ENCODE results near the gene VAPA. TPM values are rescaled to one million over a fixed set of nuclear protein-coding genes. Genes with fewer than 3 reads are reported as not detected.
"Not testable (repeated sequence)": the region's sequence is repeated elsewhere in the genome, so short reads cannot be mapped to it uniquely, and the experiment has no call there.

The VAPA gene
- total RNA-seq, 4 donors from 2014 or later: 182 to 244 (median 212) TPM

DNA sequence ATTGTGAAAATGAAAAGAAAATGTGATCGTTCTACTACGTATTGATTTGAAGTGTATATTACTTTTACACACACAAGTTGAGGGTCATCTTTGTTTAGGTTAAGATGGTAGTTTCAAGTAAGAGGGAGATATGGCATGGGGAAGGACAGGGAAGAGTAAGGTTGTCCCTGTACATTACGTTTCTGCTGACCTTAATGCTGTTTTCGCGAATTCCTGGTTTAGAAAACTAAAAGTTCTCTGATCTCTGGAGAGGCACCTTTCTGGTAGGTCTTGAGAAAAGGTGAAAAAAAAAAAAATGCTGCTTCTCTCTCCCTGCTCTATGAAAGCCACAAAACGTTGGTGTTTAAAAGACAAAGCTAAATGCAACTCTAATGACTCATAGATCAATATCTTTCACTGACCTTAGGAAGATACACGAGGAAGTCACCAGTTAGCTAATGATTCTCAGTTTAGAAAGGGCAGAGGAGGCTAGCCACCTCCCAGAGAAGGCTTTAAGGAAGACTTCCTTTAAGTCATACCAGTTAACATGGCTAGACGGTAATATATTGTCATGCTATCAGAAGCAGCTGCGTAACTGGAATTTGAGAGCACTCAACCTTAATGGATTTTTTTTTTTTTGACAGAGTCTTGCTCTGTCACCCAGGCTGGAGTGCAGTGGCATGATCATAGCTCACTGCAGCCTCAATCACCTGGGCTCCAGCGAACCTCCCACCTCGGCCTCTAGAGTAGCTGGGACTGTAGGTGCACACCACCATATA lies 14.8 kb upstream of the VAPA start:
- no peak for DNase-seq (ENCODE audit: low spot score in 2 of 2)
- H3K4me1 ChIP-seq: no peaks in the 10 kb centered on the region
- no peaks in the 10 kb centered on the region for H3K27me3 ChIP-seq
- 78% methylated on average over 11 of the region's 11 CpGs for WGBS
- no peak overlapping the region for H3K4me3 ChIP-seq
- no peaks in the 10 kb centered on the region for H3K36me3 ChIP-seq
- H3K27ac ChIP-seq: no peak overlapping the region
- H3K9me3 ChIP-seq: no peaks in the 10 kb centered on the region
- TF ChIP-seq, protein P1, sequence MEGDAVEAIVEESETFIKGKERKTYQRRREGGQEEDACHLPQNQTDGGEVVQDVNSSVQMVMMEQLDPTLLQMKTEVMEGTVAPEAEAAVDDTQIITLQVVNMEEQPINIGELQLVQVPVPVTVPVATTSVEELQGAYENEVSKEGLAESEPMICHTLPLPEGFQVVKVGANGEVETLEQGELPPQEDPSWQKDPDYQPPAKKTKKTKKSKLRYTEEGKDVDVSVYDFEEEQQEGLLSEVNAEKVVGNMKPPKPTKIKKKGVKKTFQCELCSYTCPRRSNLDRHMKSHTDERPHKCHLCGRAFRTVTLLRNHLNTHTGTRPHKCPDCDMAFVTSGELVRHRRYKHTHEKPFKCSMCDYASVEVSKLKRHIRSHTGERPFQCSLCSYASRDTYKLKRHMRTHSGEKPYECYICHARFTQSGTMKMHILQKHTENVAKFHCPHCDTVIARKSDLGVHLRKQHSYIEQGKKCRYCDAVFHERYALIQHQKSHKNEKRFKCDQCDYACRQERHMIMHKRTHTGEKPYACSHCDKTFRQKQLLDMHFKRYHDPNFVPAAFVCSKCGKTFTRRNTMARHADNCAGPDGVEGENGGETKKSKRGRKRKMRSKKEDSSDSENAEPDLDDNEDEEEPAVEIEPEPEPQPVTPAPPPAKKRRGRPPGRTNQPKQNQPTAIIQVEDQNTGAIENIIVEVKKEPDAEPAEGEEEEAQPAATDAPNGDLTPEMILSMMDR (IDR thresholded peaks at IDR 0.05): no peak
- no peak for TF ChIP-seq POLR2A (IDR thresholded peaks at IDR 0.05)
- TF ChIP-seq POLR2AphosphoS5 (IDR thresholded peaks at IDR 0.05): no peak
- TF ChIP-seq EP300 (IDR thresholded peaks at IDR 0.05): no peak

GRCh38 chr18:9899550-9899930 lies 14.3 kb upstream of the VAPA start:
- not testable (repeated sequence) for H3K27me3 ChIP-seq; DNase-seq (ENCODE audit: low spot score in 2 of 2); H3K9me3 ChIP-seq; H3K36me3 ChIP-seq; H3K4me3 ChIP-seq; H3K27ac ChIP-seq; H3K4me1 ChIP-seq
- WGBS: 92% methylated on average over 1 of the region's 1 CpG

DNA sequence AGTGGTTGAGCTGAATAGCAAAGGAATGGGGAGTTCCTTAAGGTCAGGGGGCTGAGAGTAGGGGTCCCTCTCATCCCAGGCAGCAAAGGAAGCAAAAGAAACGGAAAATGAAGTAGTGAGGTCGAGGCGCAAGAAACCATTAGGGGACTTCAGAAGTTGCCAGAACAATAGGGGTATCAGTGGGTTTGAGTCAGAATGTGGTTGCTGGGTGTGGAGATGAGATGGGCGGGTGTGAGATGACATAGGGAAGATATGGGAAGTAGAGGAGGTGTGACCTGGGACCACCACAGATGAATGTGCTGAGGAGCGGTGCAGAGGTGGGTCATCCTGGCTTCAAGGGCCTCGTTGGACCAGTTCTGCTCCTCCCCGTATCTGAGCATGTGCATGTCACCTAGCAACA lies 13.1 kb upstream of the VAPA start:
- TF ChIP-seq POLR2AphosphoS5 (IDR thresholded peaks at IDR 0.05) (no peak), POLR2A (IDR thresholded peaks at IDR 0.05) (no peak), EP300 (IDR thresholded peaks at IDR 0.05) (no peak)
- TF ChIP-seq, protein P1 (IDR thresholded peaks at IDR 0.05): no peak
- H3K36me3 ChIP-seq: no peaks in the 10 kb centered on the region
- H3K27me3 ChIP-seq: no peaks in the 10 kb centered on the region
- H3K9me3 ChIP-seq: no peaks in the 10 kb centered on the region
- no peak overlapping the region for H3K27ac ChIP-seq
- H3K4me3 ChIP-seq: no peak overlapping the region
- DNase-seq (ENCODE audit: low spot score in 2 of 2): no peak
- H3K4me1 ChIP-seq: no peaks in the 10 kb centered on the region
- WGBS: 90% methylated on average over 7 of the region's 7 CpGs

DNA sequence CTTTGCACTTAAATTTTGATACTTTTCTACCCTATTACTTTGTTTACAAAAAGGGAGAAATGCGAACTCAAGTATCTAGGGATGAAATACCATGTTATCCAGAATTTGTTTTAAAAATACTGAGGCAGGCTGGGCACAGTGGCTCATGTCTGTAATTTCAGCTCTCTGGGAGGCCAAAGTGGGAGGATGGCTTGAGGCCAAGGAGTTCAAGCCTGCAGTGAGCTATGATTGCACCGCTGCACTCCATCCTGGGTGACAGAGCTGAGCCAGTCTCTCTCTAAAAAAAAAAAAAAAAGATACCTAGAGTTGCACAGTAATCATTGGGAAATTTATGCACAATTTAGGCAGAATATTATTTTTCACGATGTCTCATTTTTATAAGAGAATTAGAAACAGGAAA lies 12.4 kb upstream of the VAPA start:
- Histone ChIP-seq H3K27ac (no peak overlapping the region), H3K36me3 (no peaks in the 10 kb centered on the region), H3K27me3 (no peaks in the 10 kb centered on the region), H3K4me3 (no peak overlapping the region), H3K9me3 (no peaks in the 10 kb centered on the region), H3K4me1 (no peaks in the 10 kb centered on the region)
- WGBS: 89% methylated on average over 3 of the region's 3 CpGs
- no peak for DNase-seq (ENCODE audit: low spot score in 2 of 2)
- TF ChIP-seq POLR2A (IDR thresholded peaks at IDR 0.05) (no peak), EP300 (IDR thresholded peaks at IDR 0.05) (no peak), POLR2AphosphoS5 (IDR thresholded peaks at IDR 0.05) (no peak)
- TF ChIP-seq, protein P1 (IDR thresholded peaks at IDR 0.05): no peak

GRCh38 chr18:9902264-9902663 lies 11.6 kb upstream of the VAPA start:
- H3K36me3 ChIP-seq; H3K4me1 ChIP-seq; H3K27me3 ChIP-seq; H3K4me3 ChIP-seq; H3K27ac ChIP-seq; H3K9me3 ChIP-seq; DNase-seq (ENCODE audit: low spot score in 2 of 2): not testable (repeated sequence)
- WGBS: 88% methylated on average over 14 of the region's 14 CpGs

DNA sequence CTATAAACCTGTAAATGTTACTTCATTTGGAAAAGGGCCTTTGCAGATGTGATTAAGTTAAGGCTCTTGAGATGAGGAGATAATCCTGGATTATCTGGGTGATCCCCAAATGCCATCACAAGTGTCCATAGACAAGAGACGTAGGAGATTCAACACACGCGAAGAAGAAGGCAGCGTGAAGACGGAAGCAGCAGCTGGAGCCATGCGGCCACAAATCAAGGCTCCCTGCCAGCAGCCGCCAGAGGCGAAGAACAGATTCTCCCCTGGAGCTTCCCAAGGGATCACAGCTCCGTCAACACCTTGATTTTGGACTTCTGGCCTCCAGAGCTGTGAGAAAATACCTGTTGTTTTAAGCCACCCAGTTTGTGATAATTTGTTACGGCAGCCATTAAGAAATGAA lies 11.0 kb upstream of the VAPA start:
- no peak for DNase-seq (ENCODE audit: low spot score in 2 of 2)
- TF ChIP-seq POLR2AphosphoS5 (IDR thresholded peaks at IDR 0.05) (no peak), EP300 (IDR thresholded peaks at IDR 0.05) (no peak), POLR2A (IDR thresholded peaks at IDR 0.05) (no peak)
- TF ChIP-seq, protein P1 (IDR thresholded peaks at IDR 0.05): no peak
- H3K4me3 ChIP-seq: no peak overlapping the region
- H3K4me1 ChIP-seq: no peaks in the 10 kb centered on the region
- H3K9me3 ChIP-seq: no peaks in the 10 kb centered on the region
- 74% methylated on average over 10 of the region's 10 CpGs for WGBS
- H3K27ac ChIP-seq: no peak overlapping the region
- H3K36me3 ChIP-seq: no peaks in the 10 kb centered on the region
- no peaks in the 10 kb centered on the region for H3K27me3 ChIP-seq

All from suprapubic skin (tissue), 4 donors.